Keratinocyte (primary cell): ENCODE measurements around the gene DHRS12. TPM values are rescaled to one million over a fixed set of nuclear protein-coding genes. Genes with fewer than 3 reads are reported as not detected.

Experiments
- DNase-seq: peaks from one replicate; pipeline ENCODE4 v3.0.0-alpha.2; 2011; ENCODE audit warnings: low read depth, missing footprints, low spot score
- FAIRE-seq: peaks from 2 replicates; lab custom pipeline; 2011; peaks lifted over from hg19 to GRCh38; lab: Jason Lieb, UNC
- H2AFZ ChIP-seq: 2 replicates; pipeline ENCODE4 v1.6.0; 2012; ENCODE audit warnings: low read length, control low read depth, inconsistent platforms; ENCODE audit not compliant: control insufficient read depth
- H3K27ac ChIP-seq: 2 replicates; pipeline ENCODE4 v1.5.1; 2011; ENCODE audit warnings: low read length; ENCODE audit not compliant: control insufficient read depth, insufficient read depth
- H3K27me3 ChIP-seq: 3 replicates; pipeline ENCODE4 v1.6.0; 2011; ENCODE audit warnings: low read length; ENCODE audit not compliant: control insufficient read depth, insufficient read depth; ENCODE audit errors: extremely low read depth
- H3K36me3 ChIP-seq, 2 experiments: 2 replicates in 1 of 2; 3 replicates in 1 of 2; pipeline ENCODE4 v1.5.1; 2011; ENCODE audit warnings: low read length in 2 of 2, mild to moderate bottlenecking in 1 of 2; ENCODE audit not compliant: control insufficient read depth in 2 of 2, insufficient read depth in 2 of 2; ENCODE audit errors: extremely low read depth in 1 of 2
- H3K4me1 ChIP-seq: 3 replicates; pipeline ENCODE4 v1.5.1; 2011; ENCODE audit warnings: low read length; ENCODE audit not compliant: control insufficient read depth, insufficient read depth; ENCODE audit errors: extremely low read depth
- H3K4me2 ChIP-seq: 3 replicates; pipeline ENCODE4 v1.6.0; 2011; ENCODE audit warnings: low read depth, low read length; ENCODE audit not compliant: control insufficient read depth, insufficient read depth; ENCODE audit errors: extremely low read depth
- H3K4me3 ChIP-seq, 3 experiments: fragments of 200-600 bp in 1 of 3; sonication (generic) in 1 of 3; 2 replicates in 2 of 3; 3 replicates in 1 of 3; pipeline ENCODE4 v1.5.1; 2011 to 2016; ENCODE audit warnings: low read length in 3 of 3, mild to moderate bottlenecking in 3 of 3, control low read depth in 2 of 3, inconsistent platforms in 1 of 3, low read depth in 1 of 3, mixed read lengths in 1 of 3, mixed run types in 1 of 3, moderate library complexity in 1 of 3; ENCODE audit not compliant: control insufficient read depth in 2 of 3, insufficient read depth in 2 of 3; ENCODE audit errors: extremely low read depth in 1 of 3
- H3K79me2 ChIP-seq: 2 replicates; pipeline ENCODE4 v1.6.0; 2012; ENCODE audit warnings: low read length; ENCODE audit not compliant: control insufficient read depth, insufficient read depth
- H3K9ac ChIP-seq: 3 replicates; pipeline ENCODE4 v1.6.0; 2011; ENCODE audit warnings: low read length; ENCODE audit not compliant: control insufficient read depth, insufficient read depth; ENCODE audit errors: extremely low read depth
- H3K9me1 ChIP-seq: 3 replicates; pipeline ENCODE4 v1.6.0; 2011; ENCODE audit warnings: low read length; ENCODE audit not compliant: control insufficient read depth, insufficient read depth; ENCODE audit errors: extremely low read depth
- H3K9me3 ChIP-seq: 2 replicates; pipeline ENCODE4 v1.5.1; 2012; ENCODE audit warnings: low read depth, low read length; ENCODE audit not compliant: control insufficient read depth
- H4K20me1 ChIP-seq: 3 replicates; pipeline ENCODE4 v1.6.0; 2011; ENCODE audit warnings: low read length; ENCODE audit not compliant: control insufficient read depth, insufficient read depth; ENCODE audit errors: extremely low read depth
- EZH2 ChIP-seq: IDR thresholded peaks from one replicate; pipeline ENCODE4 v1.6.1; 2012; ENCODE audit warnings: inconsistent platforms, mild to moderate bottlenecking, low read length, moderate library complexity
- dilution Hi-C: fragments of 300-500 bp; cut with MboI; formaldehyde crosslinking; loops from one replicate; pipeline ENCODE4 v1.7.0; 2020; ENCODE audit warnings: low sequenced_read_pairs; ENCODE audit not compliant: extremely low pct_ligation_motif_present
- polyA plus RNA-seq, 5 experiments: library from polyadenylated mRNA; depleted of rRNA in 3 of 5; stranded (reverse) in 3 of 5; stranded (forward) in 1 of 5; unstranded in 1 of 5; fragments of >200 nt; gene quantifications; 1 replicate in 1 of 5; 2 replicates in 3 of 5; 3 replicates in 1 of 5; pipeline versions ENCODE4 v1.2.1 to v1.2.3, GENCODE V29; 2011 to 2012; ENCODE audit warnings: missing spikeins in 2 of 5, low read depth in 1 of 5, low replicate concordance in 1 of 5
- TF ChIP-seq, protein P1 (sequence below), 3 experiments: IDR thresholded peaks in 1 of 3; conservative IDR thresholded peaks in 1 of 3; optimal IDR thresholded peaks in 1 of 3; 2 replicates in 2 of 3; 3 replicates in 1 of 3; pipeline versions ENCODE3 to v1.5.1; 2011; ENCODE audit warnings: low read length in 3 of 3, mild to moderate bottlenecking in 3 of 3, moderate library complexity in 2 of 3, control low read depth in 1 of 3, inconsistent platforms in 1 of 3; ENCODE audit not compliant: insufficient read depth in 2 of 3; ENCODE audit errors: extremely low read depth in 1 of 3

Gene DHRS12
- polyA plus RNA-seq, 1 donor (not counting 4 experiments of a cell fraction or from before 2014, with no cell fraction given): 6.1 TPM

DNA sequence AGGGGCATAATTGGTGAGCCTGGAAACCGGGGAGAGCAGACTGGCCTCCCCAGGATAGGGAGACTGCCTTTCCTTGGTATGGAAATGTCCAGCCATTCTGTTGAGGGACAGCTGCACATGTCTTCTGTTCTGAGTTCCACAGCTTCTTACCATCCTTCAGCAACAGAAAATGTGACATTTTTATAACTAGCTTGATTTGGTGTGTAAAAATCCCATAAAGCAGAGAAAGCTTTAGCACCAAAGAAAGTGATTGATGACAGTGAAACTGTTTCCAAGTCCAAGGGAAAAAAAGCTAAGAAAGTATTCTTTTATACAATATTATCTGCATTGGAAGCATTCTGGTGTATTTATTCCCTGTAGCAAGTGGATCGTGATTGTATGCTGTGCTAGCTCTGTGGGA lies 61.9 kb downstream of the DHRS12 start:
- Histone ChIP-seq H3K4me1 (no peaks in the 10 kb centered on the region), H3K36me3 (peaks cover 19 to 35% of the 10 kb centered on the region in 2 experiments), H3K27me3 (no peaks in the 10 kb centered on the region), H3K9me1 (no peaks in the 10 kb centered on the region), H3K4me2 (no peak overlapping the region), H3K9ac (no peak overlapping the region), H2AFZ (no peak overlapping the region), H4K20me1 (no peaks in the 10 kb centered on the region), H3K4me3 (no peak overlapping the region), H3K79me2 (peaks cover 5% of the 10 kb centered on the region), H3K27ac (no peak overlapping the region), H3K9me3 (no peaks in the 10 kb centered on the region)
- TF ChIP-seq, protein P1, sequence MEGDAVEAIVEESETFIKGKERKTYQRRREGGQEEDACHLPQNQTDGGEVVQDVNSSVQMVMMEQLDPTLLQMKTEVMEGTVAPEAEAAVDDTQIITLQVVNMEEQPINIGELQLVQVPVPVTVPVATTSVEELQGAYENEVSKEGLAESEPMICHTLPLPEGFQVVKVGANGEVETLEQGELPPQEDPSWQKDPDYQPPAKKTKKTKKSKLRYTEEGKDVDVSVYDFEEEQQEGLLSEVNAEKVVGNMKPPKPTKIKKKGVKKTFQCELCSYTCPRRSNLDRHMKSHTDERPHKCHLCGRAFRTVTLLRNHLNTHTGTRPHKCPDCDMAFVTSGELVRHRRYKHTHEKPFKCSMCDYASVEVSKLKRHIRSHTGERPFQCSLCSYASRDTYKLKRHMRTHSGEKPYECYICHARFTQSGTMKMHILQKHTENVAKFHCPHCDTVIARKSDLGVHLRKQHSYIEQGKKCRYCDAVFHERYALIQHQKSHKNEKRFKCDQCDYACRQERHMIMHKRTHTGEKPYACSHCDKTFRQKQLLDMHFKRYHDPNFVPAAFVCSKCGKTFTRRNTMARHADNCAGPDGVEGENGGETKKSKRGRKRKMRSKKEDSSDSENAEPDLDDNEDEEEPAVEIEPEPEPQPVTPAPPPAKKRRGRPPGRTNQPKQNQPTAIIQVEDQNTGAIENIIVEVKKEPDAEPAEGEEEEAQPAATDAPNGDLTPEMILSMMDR (optimal IDR thresholded peaks at IDR 0.05 in 1 of 3, IDR thresholded peaks at IDR 0.05 in 1 of 3, conservative IDR thresholded peaks at IDR 0.05 in 1 of 3; ENCODE audit: extremely low read depth in 1 of 3, insufficient read depth in 2 of 3, low read length in 3 of 3): no peak
- TF ChIP-seq EZH2: no peak
- FAIRE-seq (no peak), DNase-seq (no peak)
- dilution Hi-C loops: no loop called here

DNA sequence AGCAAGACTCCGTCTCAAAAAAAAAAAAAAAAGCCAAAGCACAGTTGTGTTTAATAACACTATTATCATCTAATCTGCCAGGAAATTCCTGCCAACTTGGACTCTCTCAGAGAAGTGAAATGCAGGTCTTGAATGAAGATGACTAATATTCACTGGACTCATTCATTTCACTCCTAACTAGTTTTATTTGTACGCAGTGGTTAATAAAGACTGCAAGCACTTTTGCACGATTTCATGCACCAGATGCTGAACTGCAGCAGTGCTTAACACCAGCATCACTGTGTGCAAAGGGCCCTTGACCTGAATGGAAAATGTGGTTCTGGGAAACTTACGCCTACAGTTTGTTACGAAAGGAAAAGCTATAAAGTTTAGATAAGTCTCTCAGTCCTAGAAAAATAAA lies 63.3 kb downstream of the DHRS12 start:
- no peak overlapping the region for H3K4me2 ChIP-seq
- no peak overlapping the region for H3K27ac ChIP-seq
- no peaks in the 10 kb centered on the region for H3K9me1 ChIP-seq
- no peak overlapping the region for H2AFZ ChIP-seq
- H3K27me3 ChIP-seq: no peaks in the 10 kb centered on the region
- DNase-seq: no peak
- H3K4me1 ChIP-seq: no peaks in the 10 kb centered on the region
- TF ChIP-seq, protein P1 (optimal IDR thresholded peaks at IDR 0.05 in 1 of 3, IDR thresholded peaks at IDR 0.05 in 1 of 3, conservative IDR thresholded peaks at IDR 0.05 in 1 of 3; ENCODE audit: extremely low read depth in 1 of 3, insufficient read depth in 2 of 3, low read length in 3 of 3): no peak
- TF ChIP-seq EZH2: no peak
- H3K4me3 ChIP-seq: no peak overlapping the region
- FAIRE-seq: no peak
- H3K79me2 ChIP-seq: peaks cover 7% of the 10 kb centered on the region
- dilution Hi-C loops: no loop called here
- no peak overlapping the region for H3K9ac ChIP-seq
- H4K20me1 ChIP-seq: no peaks in the 10 kb centered on the region
- H3K36me3 ChIP-seq: peaks cover 20 to 35% of the 10 kb centered on the region in 2 experiments
- H3K9me3 ChIP-seq: no peaks in the 10 kb centered on the region
